ACC112 (cell line): Measurements from ENCODE around the gene RIMS3.
"Not testable (repeated sequence)": the region's sequence is repeated elsewhere in the genome, so short reads cannot be mapped to it uniquely, and the experiment has no call there.

ENCODE experiments used
- H2AFZ ChIP-seq: fragments of 200-600 bp; sonication (generic); one replicate; pipeline ENCODE4 v1.6.0; 2017; ENCODE audit warnings: antibody characterized with exemption, low read length; ENCODE audit not compliant: unreplicated experiment
- H3K27ac ChIP-seq: fragments of 200-600 bp; sonication (generic); 2 replicates; pipeline ENCODE4 v1.5.1; 2014; ENCODE audit warnings: low read depth, mild to moderate bottlenecking, antibody characterized with exemption, low read length, moderate library complexity
- H3K27me3 ChIP-seq: fragments of 200-600 bp; sonication (generic); 2 replicates; pipeline ENCODE4 v1.6.1; 2014; ENCODE audit warnings: mild to moderate bottlenecking, antibody characterized with exemption, low read length, moderate library complexity, mixed read lengths; ENCODE audit not compliant: insufficient read depth
- H3K36me3 ChIP-seq: fragments of 200-600 bp; sonication (generic); 2 replicates; pipeline ENCODE4 v1.6.1; 2016; ENCODE audit warnings: mild to moderate bottlenecking, antibody characterized with exemption, low read length, moderate library complexity, mixed read lengths; ENCODE audit not compliant: insufficient read depth
- H3K4me1 ChIP-seq: fragments of 200-600 bp; sonication (generic); one replicate; pipeline ENCODE4 v1.6.1; 2016; ENCODE audit warnings: low read length, mixed read lengths; ENCODE audit not compliant: insufficient read depth, unreplicated experiment, control insufficient read depth
- H3K4me3 ChIP-seq: fragments of 200-600 bp; sonication (generic); 2 replicates; pipeline ENCODE4 v1.5.1; 2014; ENCODE audit warnings: mild to moderate bottlenecking, low read depth, low read length
- H3K79me2 ChIP-seq: fragments of 200-600 bp; sonication (generic); one replicate; pipeline ENCODE4 v1.6.0; 2016; ENCODE audit warnings: low read length; ENCODE audit not compliant: control insufficient read depth, unreplicated experiment, insufficient read depth

RIMS3 gene

GRCh38 chr1:40629546-40629945 lies 35.9 kb downstream of the RIMS3 start:
- H3K27me3 ChIP-seq, H2AFZ ChIP-seq, H3K4me3 ChIP-seq, H3K79me2 ChIP-seq, H3K36me3 ChIP-seq, H3K27ac ChIP-seq: not testable (repeated sequence)
- peaks cover 14% of the 10 kb centered on the region for H3K4me1 ChIP-seq

GRCh38 chr1:40628903-40629292 lies 36.6 kb downstream of the RIMS3 start:
- Histone ChIP-seq H3K79me2 (no peaks in the 10 kb centered on the region), H3K36me3 (no peaks in the 10 kb centered on the region), H3K4me3 (no peak overlapping the region), H2AFZ (no peak overlapping the region), H3K27ac (no peak overlapping the region), H3K27me3 (peaks cover 8% of the 10 kb centered on the region; the same call in 1 of the 2 replicates), H3K4me1 (peaks cover 14% of the 10 kb centered on the region)

GRCh38 chr1:40627987-40628902 lies 37.2 kb downstream of the RIMS3 start:
- Histone ChIP-seq H3K79me2 (no peaks in the 10 kb centered on the region), H3K27me3 (peaks cover 14% of the 10 kb centered on the region; the same call in 1 of the 2 replicates), H3K4me3 (no peak overlapping the region), H3K27ac (no peak overlapping the region), H2AFZ (no peak overlapping the region), H3K4me1 (peaks cover 14% of the 10 kb centered on the region), H3K36me3 (no peaks in the 10 kb centered on the region)

GRCh38 chr1:40626383-40626770 lies 39.1 kb downstream of the RIMS3 start:
- Histone ChIP-seq H3K27ac (no peak overlapping the region), H3K27me3 (peaks cover 32% of the 10 kb centered on the region), H3K36me3 (no peaks in the 10 kb centered on the region), H2AFZ (no peak overlapping the region), H3K4me3 (no peak overlapping the region), H3K79me2 (no peaks in the 10 kb centered on the region), H3K4me1 (peaks cover 14% of the 10 kb centered on the region)

GRCh38 chr1:40625476-40626382 lies 39.8 kb downstream of the RIMS3 start:
- no peak overlapping the region for H3K27ac ChIP-seq
- H3K36me3 ChIP-seq: no peaks in the 10 kb centered on the region
- H2AFZ ChIP-seq: no peak overlapping the region
- peaks cover 14% of the 10 kb centered on the region for H3K4me1 ChIP-seq
- no peaks in the 10 kb centered on the region for H3K79me2 ChIP-seq
- H3K27me3 ChIP-seq: peaks cover 38% of the 10 kb centered on the region
- H3K4me3 ChIP-seq: no peak overlapping the region

GRCh38 chr1:40625076-40625475 lies 40.4 kb downstream of the RIMS3 start:
- Histone ChIP-seq H3K4me3 (no peak overlapping the region), H3K4me1 (peaks cover 14% of the 10 kb centered on the region), H3K27ac (no peak overlapping the region), H3K36me3 (no peaks in the 10 kb centered on the region), H3K27me3 (peaks cover 45% of the 10 kb centered on the region), H3K79me2 (no peaks in the 10 kb centered on the region), H2AFZ (no peak overlapping the region)

- H3K79me2 ChIP-seq: no peaks in the 10 kb centered on the region
- H3K36me3 ChIP-seq: no peaks in the 10 kb centered on the region
- H3K4me1 ChIP-seq: peaks cover 14% of the 10 kb centered on the region
- no peak overlapping the region for H3K4me3 ChIP-seq
- no peak overlapping the region for H2AFZ ChIP-seq
- peaks cover 61% of the 10 kb centered on the region for H3K27me3 ChIP-seq
- H3K27ac ChIP-seq: no peak overlapping the region
Observed at GRCh38 chr1:40622936-40623629, 42.4 kb downstream of the RIMS3 start.

- H2AFZ ChIP-seq: no peak overlapping the region
- H3K27me3 ChIP-seq: peaks cover 62% of the 10 kb centered on the region
- H3K4me1 ChIP-seq: peaks cover 14% of the 10 kb centered on the region
- no peak overlapping the region for H3K27ac ChIP-seq
- no peaks in the 10 kb centered on the region for H3K36me3 ChIP-seq
- H3K4me3 ChIP-seq: no peak overlapping the region
- no peaks in the 10 kb centered on the region for H3K79me2 ChIP-seq
Observed at GRCh38 chr1:40621821-40622450, 43.5 kb downstream of the RIMS3 start.

- Histone ChIP-seq H3K27me3 (peaks cover 65% of the 10 kb centered on the region), H3K4me1 (peaks cover 5% of the 10 kb centered on the region), H2AFZ (no peak overlapping the region), H3K36me3 (no peaks in the 10 kb centered on the region), H3K4me3 (no peak overlapping the region), H3K79me2 (no peaks in the 10 kb centered on the region), H3K27ac (no peak overlapping the region)
Observed at GRCh38 chr1:40620586-40621210, 44.8 kb downstream of the RIMS3 start.
